Measurements from ENCODE around the gene PPP2R1A. TPM values are rescaled to one million over a fixed set of nuclear protein-coding genes. Genes with fewer than 3 reads are reported as not detected.
A peak's percentile ranks its signal among the peaks of the same experiment; 100 is the strongest.

The PPP2R1A gene
- total and polyA plus RNA-seq, 7 donors: 108 to 163 (median 132) TPM

GRCh38 chr19:52270266-52270885, 80.5 kb downstream of the PPP2R1A start:
- TF ChIP-seq POLR2AphosphoS5 (IDR thresholded peaks at IDR 0.05) (no peak), EP300 (IDR thresholded peaks at IDR 0.05) (no peak), CTCF (IDR thresholded peaks at IDR 0.05) (no peak), POLR2A (IDR thresholded peaks at IDR 0.05) (no peak)
- intact Hi-C loops (cut with DNase I): no loop called here
- H3K4me1 ChIP-seq: peaks cover 0 to 22% (median 19%) of the 10 kb centered on the region in 4 donors
- H3K4me3 ChIP-seq: peak overlapping the region; percentile 69 to 100 (median 94)
- H3K36me3 ChIP-seq: peaks cover 0 to 4% (median 0%) of the 10 kb centered on the region in 4 donors
- no peak for DNase-seq
- H3K27ac ChIP-seq: peak overlapping the region; percentile 95 to 100 (median 98)
- no peaks in the 10 kb centered on the region for H3K27me3 ChIP-seq
- WGBS, 2 donors: 10 to 12% methylated on average over 11 of the region's 11 CpGs
- peaks cover 0 to 3% (median 0%) of the 10 kb centered on the region in 4 donors for H3K9me3 ChIP-seq

- Histone ChIP-seq H3K4me1 (peaks cover 0 to 26% (median 22%) of the 10 kb centered on the region in 4 donors), H3K27ac (no peak overlapping the region), H3K9me3 (peaks cover 0 to 3% (median 0%) of the 10 kb centered on the region in 4 donors), H3K4me3 (no peak overlapping the region), H3K36me3 (peaks cover 0 to 4% (median 0%) of the 10 kb centered on the region in 4 donors), H3K27me3 (no peaks in the 10 kb centered on the region)
- DNase-seq: no peak
- WGBS, 2 donors: 94 to 100% methylated on average over 2 of the region's 2 CpGs
- intact Hi-C loops (cut with DNase I): no loop called here
- TF ChIP-seq POLR2A (IDR thresholded peaks at IDR 0.05) (no peak), POLR2AphosphoS5 (IDR thresholded peaks at IDR 0.05) (no peak), EP300 (IDR thresholded peaks at IDR 0.05) (no peak), CTCF (IDR thresholded peaks at IDR 0.05) (no peak)
Measured at GRCh38 chr19:52273301-52273700, 83.4 kb downstream of the PPP2R1A start.

GRCh38 chr19:52274191-52274590, 84.3 kb downstream of the PPP2R1A start:
- H3K27me3 ChIP-seq: no peaks in the 10 kb centered on the region
- DNase-seq: no peak
- peaks cover 0 to 22% (median 18%) of the 10 kb centered on the region in 4 donors for H3K4me1 ChIP-seq
- TF ChIP-seq POLR2A (IDR thresholded peaks at IDR 0.05) (no peak), EP300 (IDR thresholded peaks at IDR 0.05) (no peak), CTCF (IDR thresholded peaks at IDR 0.05) (no peak), POLR2AphosphoS5 (IDR thresholded peaks at IDR 0.05) (no peak)
- no peak overlapping the region for H3K27ac ChIP-seq
- no peak overlapping the region for H3K4me3 ChIP-seq
- intact Hi-C loops (cut with DNase I): no loop called here
- peaks cover 0 to 8% (median under 1%) of the 10 kb centered on the region in 4 donors for H3K9me3 ChIP-seq
- H3K36me3 ChIP-seq: peaks cover 0 to 4% (median 0%) of the 10 kb centered on the region in 4 donors
- WGBS, 2 donors: 87 to 97% methylated on average over 5 of the region's 5 CpGs

DNA sequence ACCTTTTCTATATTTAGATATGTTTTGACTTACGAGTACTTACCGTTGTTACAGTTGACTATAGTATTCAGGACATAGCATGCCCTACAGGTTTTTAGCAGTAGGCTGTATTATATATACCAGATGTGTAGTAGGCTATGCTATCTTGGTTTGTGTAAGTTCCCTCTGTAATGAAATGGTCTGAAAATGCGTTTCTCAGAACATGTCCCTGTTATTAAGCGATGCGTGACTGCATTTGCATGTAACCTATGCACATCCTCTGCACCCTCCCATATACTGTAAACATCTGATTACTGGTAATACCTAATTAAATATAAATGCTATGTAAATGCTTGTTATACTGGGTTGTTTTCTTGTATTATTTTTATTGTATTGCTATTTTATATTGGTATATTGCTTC, 86.1 kb downstream of the PPP2R1A start:
- no peak overlapping the region for H3K4me3 ChIP-seq
- 97 to 98% methylated on average over 5 of the region's 5 CpGs for WGBS, 2 donors

More for the DNA sequence above, 86.1 kb downstream of the PPP2R1A start:
- DNase-seq: no peak
- Histone ChIP-seq H3K36me3 (peaks cover 0 to 4% (median 0%) of the 10 kb centered on the region in 4 donors), H3K27me3 (no peaks in the 10 kb centered on the region), H3K4me1 (peaks cover 0 to 15% (median 10%) of the 10 kb centered on the region in 4 donors), H3K27ac (no peak overlapping the region), H3K9me3 (peaks cover 0 to 8% (median under 1%) of the 10 kb centered on the region in 4 donors)
- TF ChIP-seq CTCF (IDR thresholded peaks at IDR 0.05) (no peak), POLR2A (IDR thresholded peaks at IDR 0.05) (no peak), EP300 (IDR thresholded peaks at IDR 0.05) (no peak), POLR2AphosphoS5 (IDR thresholded peaks at IDR 0.05) (no peak)
- intact Hi-C loops (cut with DNase I): no loop called here
